Measurements from ENCODE around the gene THRA. TPM values are rescaled to one million over a fixed set of nuclear protein-coding genes. Genes with fewer than 3 reads are reported as not detected.

THRA gene
- total and polyA plus RNA-seq, 8 donors = 37.9 to 80.7 (median 72.3) TPM

DNA sequence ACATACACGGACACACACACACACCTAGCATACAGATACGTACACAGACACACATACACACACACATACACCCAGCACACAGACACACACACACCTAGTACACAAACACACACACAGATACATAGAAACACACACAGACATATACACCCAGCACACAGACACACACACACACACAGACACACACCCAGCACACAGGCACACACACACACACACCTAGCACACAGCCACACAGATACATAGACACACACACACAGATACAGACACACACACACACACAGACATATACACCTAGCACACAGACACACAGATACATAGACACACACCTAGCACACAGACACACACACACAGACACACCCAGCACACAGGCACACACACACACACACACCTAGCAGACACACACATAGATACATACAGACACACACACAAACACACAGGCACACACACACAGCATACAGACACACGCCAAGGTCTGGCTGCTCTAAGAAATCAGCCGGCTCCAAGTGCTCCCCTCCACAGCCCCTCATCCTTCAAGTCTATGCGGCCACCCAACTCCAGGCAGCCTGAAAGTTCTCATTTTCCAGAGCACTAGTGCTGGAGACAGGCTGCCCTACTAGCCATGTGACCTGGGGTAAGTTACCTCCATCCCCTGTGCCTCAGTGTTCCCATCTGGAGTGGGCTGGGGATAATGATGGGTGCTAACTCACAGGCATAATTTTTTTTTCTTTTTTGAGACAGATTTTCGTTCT lies 24.5 kb downstream of the THRA start:
- intact Hi-C loops (cut with DNase I) = no loop called here
- no peak for ATAC-seq
- Histone ChIP-seq H3K27ac (no peak overlapping the region), H3K27me3 (no peaks in the 10 kb centered on the region), H3K9me3 (no peaks in the 10 kb centered on the region), H3K4me1 (peaks cover 0 to 15% of the 10 kb centered on the region in 2 donors), H3K36me3 (peaks cover 3 to 68% of the 10 kb centered on the region in 2 donors), H3K4me3 (no peak overlapping the region)
- no peak for DNase-seq
- TF ChIP-seq, protein P1, sequence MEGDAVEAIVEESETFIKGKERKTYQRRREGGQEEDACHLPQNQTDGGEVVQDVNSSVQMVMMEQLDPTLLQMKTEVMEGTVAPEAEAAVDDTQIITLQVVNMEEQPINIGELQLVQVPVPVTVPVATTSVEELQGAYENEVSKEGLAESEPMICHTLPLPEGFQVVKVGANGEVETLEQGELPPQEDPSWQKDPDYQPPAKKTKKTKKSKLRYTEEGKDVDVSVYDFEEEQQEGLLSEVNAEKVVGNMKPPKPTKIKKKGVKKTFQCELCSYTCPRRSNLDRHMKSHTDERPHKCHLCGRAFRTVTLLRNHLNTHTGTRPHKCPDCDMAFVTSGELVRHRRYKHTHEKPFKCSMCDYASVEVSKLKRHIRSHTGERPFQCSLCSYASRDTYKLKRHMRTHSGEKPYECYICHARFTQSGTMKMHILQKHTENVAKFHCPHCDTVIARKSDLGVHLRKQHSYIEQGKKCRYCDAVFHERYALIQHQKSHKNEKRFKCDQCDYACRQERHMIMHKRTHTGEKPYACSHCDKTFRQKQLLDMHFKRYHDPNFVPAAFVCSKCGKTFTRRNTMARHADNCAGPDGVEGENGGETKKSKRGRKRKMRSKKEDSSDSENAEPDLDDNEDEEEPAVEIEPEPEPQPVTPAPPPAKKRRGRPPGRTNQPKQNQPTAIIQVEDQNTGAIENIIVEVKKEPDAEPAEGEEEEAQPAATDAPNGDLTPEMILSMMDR (IDR thresholded peaks at IDR 0.05) = no peak

DNA sequence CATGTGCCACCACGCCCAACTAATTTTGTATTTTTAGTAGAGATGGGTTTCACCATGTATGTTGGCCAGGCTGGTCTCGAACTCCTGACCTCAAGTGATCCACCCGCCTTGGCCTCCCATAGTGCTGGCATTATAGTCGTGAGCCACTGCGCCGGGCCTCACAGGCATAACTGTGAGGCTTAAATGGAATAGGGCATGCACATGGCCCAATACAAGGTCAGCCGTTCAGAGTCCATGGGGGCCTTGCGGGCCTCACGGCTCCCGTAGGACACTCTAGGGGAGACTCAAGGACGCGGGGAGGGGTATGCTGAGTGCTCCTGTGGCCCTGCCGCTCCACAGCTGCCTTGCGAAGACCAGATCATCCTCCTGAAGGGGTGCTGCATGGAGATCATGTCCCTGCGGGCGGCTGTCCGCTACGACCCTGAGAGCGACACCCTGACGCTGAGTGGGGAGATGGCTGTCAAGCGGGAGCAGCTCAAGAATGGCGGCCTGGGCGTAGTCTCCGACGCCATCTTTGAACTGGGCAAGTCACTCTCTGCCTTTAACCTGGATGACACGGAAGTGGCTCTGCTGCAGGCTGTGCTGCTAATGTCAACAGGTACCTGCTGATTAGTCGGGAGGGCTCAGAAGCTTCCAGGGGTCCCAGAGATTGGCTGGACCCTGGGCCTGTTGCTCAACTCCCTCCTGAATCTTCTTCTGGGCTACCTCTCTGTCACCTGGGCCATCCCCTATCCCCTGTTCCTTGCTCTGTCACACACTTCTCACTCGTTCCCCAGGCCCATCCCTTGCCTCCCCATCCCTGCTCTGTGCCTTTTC lies 25.3 kb downstream of the THRA start:
- Histone ChIP-seq H3K27ac (no peak overlapping the region), H3K4me3 (no peak overlapping the region), H3K27me3 (no peaks in the 10 kb centered on the region), H3K36me3 (peaks cover 3 to 74% of the 10 kb centered on the region in 2 donors), H3K9me3 (no peaks in the 10 kb centered on the region), H3K4me1 (peaks cover 0 to 16% of the 10 kb centered on the region in 2 donors)
- intact Hi-C loops (cut with DNase I) = no loop called here
- TF ChIP-seq, protein P1 (IDR thresholded peaks at IDR 0.05) = no peak
- DNase-seq (no peak), ATAC-seq (no peak)

DNA sequence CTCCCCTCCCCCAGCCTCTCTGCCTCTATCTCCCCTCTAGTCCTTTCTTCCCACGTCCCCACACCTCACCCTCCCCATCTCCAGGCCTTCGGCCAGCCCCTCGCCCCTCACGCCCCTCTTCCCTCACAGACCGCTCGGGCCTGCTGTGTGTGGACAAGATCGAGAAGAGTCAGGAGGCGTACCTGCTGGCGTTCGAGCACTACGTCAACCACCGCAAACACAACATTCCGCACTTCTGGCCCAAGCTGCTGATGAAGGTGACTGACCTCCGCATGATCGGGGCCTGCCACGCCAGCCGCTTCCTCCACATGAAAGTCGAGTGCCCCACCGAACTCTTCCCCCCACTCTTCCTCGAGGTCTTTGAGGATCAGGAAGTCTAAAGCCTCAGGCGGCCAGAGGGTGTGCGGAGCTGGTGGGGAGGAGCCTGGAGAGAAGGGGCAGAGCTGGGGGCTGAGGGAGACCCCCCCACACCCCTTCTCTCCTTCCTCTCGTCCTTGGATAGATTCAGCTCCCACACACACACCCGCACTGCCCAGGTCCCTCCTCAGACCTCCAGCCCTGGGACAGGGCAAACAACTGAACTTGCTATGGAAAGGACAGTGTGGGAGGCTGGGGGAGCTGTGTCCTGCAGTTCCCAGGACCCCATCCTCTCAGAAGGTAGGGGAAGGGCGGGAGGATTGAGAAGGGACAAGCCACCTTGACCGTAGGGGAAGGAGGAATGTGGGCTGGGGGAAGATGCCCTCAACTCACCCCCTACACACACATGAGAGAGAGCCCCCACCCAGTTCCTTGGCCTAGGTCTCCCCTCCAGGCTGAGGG lies 26.5 kb downstream of the THRA start:
- Histone ChIP-seq H3K27ac (no peak overlapping the region), H3K4me3 (no peak overlapping the region), H3K36me3 (peaks cover 3 to 75% of the 10 kb centered on the region in 2 donors), H3K4me1 (peaks cover 0 to 27% of the 10 kb centered on the region in 2 donors), H3K9me3 (no peaks in the 10 kb centered on the region), H3K27me3 (no peaks in the 10 kb centered on the region)
- intact Hi-C loops (cut with DNase I) = no loop called here
- TF ChIP-seq, protein P1 (IDR thresholded peaks at IDR 0.05) = no peak
- ATAC-seq (no peak), DNase-seq (no peak)

DNA sequence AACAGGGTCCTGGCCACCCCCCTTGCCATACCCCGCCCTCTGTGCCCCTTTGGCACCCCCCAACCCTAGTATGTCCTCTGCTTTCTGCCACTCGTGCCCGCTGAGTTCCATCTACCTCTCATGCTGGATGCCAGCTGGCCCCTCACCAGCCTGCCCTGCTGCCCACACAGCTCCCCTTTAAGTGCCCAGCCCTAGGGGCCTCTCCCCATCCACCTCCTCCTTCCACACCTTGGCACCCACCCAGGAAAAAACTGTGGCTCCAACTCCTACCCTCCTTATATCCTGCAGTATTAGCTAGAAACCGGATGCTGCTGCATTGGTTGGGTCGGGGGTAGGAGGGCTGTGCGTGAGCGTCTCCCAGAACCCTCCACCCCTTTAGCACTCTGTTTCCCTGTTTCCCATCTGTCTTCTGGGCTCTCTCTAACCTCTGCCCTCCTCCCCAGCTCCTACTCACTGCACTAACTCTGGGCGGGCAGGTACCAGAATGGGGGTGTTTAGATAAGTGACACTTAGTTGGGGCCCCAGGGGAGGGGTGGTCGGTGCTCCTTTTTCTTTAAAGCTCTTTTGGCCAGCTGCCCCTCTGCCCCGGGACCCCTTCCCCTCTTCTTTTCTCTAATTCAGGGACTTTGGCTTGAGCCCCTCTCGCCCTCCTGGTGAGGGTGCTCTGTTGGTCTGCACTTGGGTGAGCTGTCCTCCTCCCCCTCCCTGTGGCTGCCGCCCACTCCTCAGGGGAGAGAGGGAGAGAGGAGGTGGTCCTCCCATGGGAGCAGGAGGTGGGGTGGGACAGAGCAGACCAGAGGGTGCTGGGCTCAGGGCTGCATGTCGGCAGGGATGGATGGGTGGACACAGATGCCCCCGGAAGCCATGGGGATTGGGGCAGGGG lies 27.7 kb downstream of the THRA start:
- peaks cover 0 to 39% of the 10 kb centered on the region in 2 donors for H3K4me1 ChIP-seq
- H3K27ac ChIP-seq = no peak overlapping the region
- DNase-seq (no peak), ATAC-seq (no peak)
- H3K27me3 ChIP-seq = no peaks in the 10 kb centered on the region
- H3K36me3 ChIP-seq = peaks cover 3 to 75% of the 10 kb centered on the region in 2 donors
- TF ChIP-seq, protein P1 (IDR thresholded peaks at IDR 0.05) = no peak
- H3K4me3 ChIP-seq = no peak overlapping the region
- H3K9me3 ChIP-seq = no peaks in the 10 kb centered on the region
- intact Hi-C loops (cut with DNase I) = no loop called here

Data from left lung (tissue), 10 donors.